HEK293 (cell line): Measurements from ENCODE around the gene CDH26.

ENCODE experiments used
- CTCF ChIA-PET: fragments of 350-600 bp; formaldehyde crosslinking; extraction: SDS; loops from one replicate; lab custom pipeline; 2021; ENCODE audit warnings: antibody characterized with exemption; lab: Yijun Ruan, JAX
- POLR2A ChIA-PET: fragments of 300-600 bp; formaldehyde crosslinking; extraction: SDS; loops from one replicate; lab custom pipeline; 2020; ENCODE audit warnings: antibody characterized with exemption, inconsistent platforms; lab: Yijun Ruan, JAX
- H3K27ac ChIP-seq: fragments of 200-500 bp; sonication (Bioruptor generic); 2 replicates; pipeline ENCODE4 v1.5.1; 2014; ENCODE audit warnings: low read depth, low read length, control low read depth, inconsistent platforms; ENCODE audit errors: extremely low read depth
- H3K36me3 ChIP-seq, 2 experiments: fragments of 200-500 bp in 1 of 2; sonication (Bioruptor generic) in 1 of 2; 1 replicate in 1 of 2; 2 replicates in 1 of 2; pipeline ENCODE4 v1.5.1; 2014 to 2017; ENCODE audit warnings: inconsistent platforms in 2 of 2, low read length in 2 of 2; ENCODE audit not compliant: control insufficient read depth in 2 of 2, insufficient read depth in 1 of 2
- H3K4me1 ChIP-seq: fragments of 200-500 bp; sonication (Bioruptor generic); 2 replicates; pipeline ENCODE4 v1.5.1; 2014; ENCODE audit warnings: mild to moderate bottlenecking, low read length, inconsistent platforms; ENCODE audit not compliant: control insufficient read depth, insufficient read depth
- H3K4me3 ChIP-seq: 2 replicates; pipeline ENCODE4 v1.5.1; 2011; ENCODE audit warnings: low read depth, mild to moderate bottlenecking, control low read depth, low read length, moderate library complexity
- H3K9me3 ChIP-seq: fragments of 200-500 bp; sonication (Bioruptor generic); 2 replicates; pipeline ENCODE4 v1.5.1; 2014; ENCODE audit warnings: low read depth, low read length, inconsistent platforms; ENCODE audit not compliant: control insufficient read depth, insufficient read depth
- GLI4 ChIP-seq: fragments of 450-650 bp; formaldehyde crosslinking; IDR thresholded peaks from 2 replicates; pipeline ENCODE4 v1.5.1; 2016; ENCODE audit warnings: missing biosample characterization, missing genetic modification characterization
- GLIS1 ChIP-seq: fragments of 450-650 bp; formaldehyde crosslinking; IDR thresholded peaks from 2 replicates; pipeline ENCODE4 v1.5.1; 2016; ENCODE audit warnings: missing biosample characterization, missing genetic modification characterization
- KLF9 ChIP-seq: fragments of 450-650 bp; formaldehyde crosslinking; IDR thresholded peaks from 2 replicates; pipeline ENCODE4 v1.5.1; 2016; ENCODE audit warnings: missing biosample characterization, missing genetic modification characterization, low read depth
- ZBTB17 ChIP-seq: fragments of 450-650 bp; formaldehyde crosslinking; IDR thresholded peaks from 2 replicates; pipeline ENCODE4 v1.5.1; 2016; ENCODE audit warnings: missing biosample characterization, missing genetic modification characterization
- ZNF114 ChIP-seq: fragments of 450-650 bp; formaldehyde crosslinking; IDR thresholded peaks from 2 replicates; pipeline ENCODE4 v1.5.0; 2017; ENCODE audit warnings: missing biosample characterization, missing genetic modification characterization
- ZNF140 ChIP-seq: fragments of 450-650 bp; formaldehyde crosslinking; IDR thresholded peaks from 2 replicates; pipeline ENCODE4 v1.5.1; 2016; ENCODE audit warnings: missing biosample characterization, missing genetic modification characterization
- ZNF266 ChIP-seq: fragments of 450-650 bp; formaldehyde crosslinking; IDR thresholded peaks from 2 replicates; pipeline ENCODE4 v1.5.1; 2016; ENCODE audit warnings: missing biosample characterization, missing genetic modification characterization, low read depth
- ZNF391 ChIP-seq: fragments of 450-650 bp; formaldehyde crosslinking; IDR thresholded peaks from 2 replicates; pipeline ENCODE4 v1.5.1; 2016; ENCODE audit warnings: low read depth, missing biosample characterization, missing genetic modification characterization, borderline replicate concordance
- ZNF473 ChIP-seq: fragments of 450-650 bp; formaldehyde crosslinking; IDR thresholded peaks from 2 replicates; pipeline ENCODE4 v1.5.1; 2017; ENCODE audit warnings: missing biosample characterization, missing genetic modification characterization
- ZNF560 ChIP-seq: fragments of 450-650 bp; formaldehyde crosslinking; IDR thresholded peaks from 2 replicates; pipeline ENCODE4 v1.5.1; 2017; ENCODE audit warnings: missing biosample characterization, missing genetic modification characterization, borderline replicate concordance
- ZNF610 ChIP-seq: fragments of 450-650 bp; formaldehyde crosslinking; IDR thresholded peaks from 2 replicates; pipeline ENCODE4 v1.5.1; 2016; ENCODE audit warnings: missing biosample characterization, missing genetic modification characterization, borderline replicate concordance
- ZNF626 ChIP-seq: fragments of 450-650 bp; sonication (Bioruptor Pico); formaldehyde crosslinking; IDR thresholded peaks from 2 replicates; pipeline ENCODE4 v1.5.1; 2018; ENCODE audit warnings: missing biosample characterization, missing genetic modification characterization, inconsistent platforms
- ZNF629 ChIP-seq: fragments of 450-650 bp; formaldehyde crosslinking; IDR thresholded peaks from 2 replicates; pipeline ENCODE4 v1.5.1; 2017; ENCODE audit warnings: missing biosample characterization, missing genetic modification characterization
- ZNF654 ChIP-seq: fragments of 450-650 bp; formaldehyde crosslinking; IDR thresholded peaks from 2 replicates; pipeline ENCODE4 v1.5.1; 2016; ENCODE audit warnings: low read depth, missing biosample characterization, missing genetic modification characterization
- ZNF664 ChIP-seq: fragments of 450-650 bp; formaldehyde crosslinking; IDR thresholded peaks from 2 replicates; pipeline ENCODE4 v1.5.1; 2016; ENCODE audit warnings: missing biosample characterization, missing genetic modification characterization
- ZNF677 ChIP-seq: fragments of 450-650 bp; IDR thresholded peaks from 2 replicates; pipeline ENCODE4 v1.5.0; 2018; ENCODE audit warnings: missing biosample characterization, mild to moderate bottlenecking, missing genetic modification characterization, moderate library complexity
- ZNF830 ChIP-seq: fragments of 450-650 bp; IDR thresholded peaks from 2 replicates; pipeline ENCODE4 v1.5.0; 2018; ENCODE audit warnings: missing biosample characterization, missing genetic modification characterization, low read depth, mild to moderate bottlenecking, moderate library complexity
- TF ChIP-seq, protein P1 (sequence below): fragments of 450-650 bp; formaldehyde crosslinking; conservative IDR thresholded peaks from 2 replicates; pipeline ENCODE4 v1.5.1; 2016; ENCODE audit warnings: low read depth, missing biosample characterization, missing genetic modification characterization
- TF ChIP-seq, protein P2 (sequence below): fragments of 450-650 bp; formaldehyde crosslinking; IDR thresholded peaks from 2 replicates; pipeline ENCODE4 v1.5.1; 2016; ENCODE audit warnings: missing biosample characterization, missing genetic modification characterization

Gene CDH26

DNA sequence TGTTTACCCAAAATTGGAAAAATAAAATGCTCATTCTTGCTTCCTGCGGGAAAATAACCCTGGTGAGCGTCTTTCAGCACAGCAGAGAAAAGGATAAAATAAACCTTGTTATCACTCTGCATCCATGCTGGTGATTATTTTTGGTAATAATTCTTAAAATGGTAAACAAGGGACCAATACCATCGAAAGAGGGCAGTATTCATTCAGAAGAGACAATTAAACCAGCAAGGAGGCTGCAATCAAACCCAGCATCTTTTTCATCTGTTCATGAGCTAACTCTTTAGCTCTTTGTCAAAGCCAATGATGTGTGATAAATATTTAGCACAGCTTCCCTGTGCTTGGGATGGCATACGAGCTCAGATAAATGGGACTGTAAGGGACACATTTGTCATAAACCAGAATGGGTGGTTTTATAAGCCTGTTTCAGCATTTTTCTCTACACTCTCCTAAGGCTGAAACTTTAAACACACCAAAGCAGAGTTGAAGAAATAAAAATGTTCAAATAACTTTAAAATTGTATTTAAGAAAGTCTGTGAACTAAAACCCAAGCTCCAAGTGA lies 34.4 kb downstream of the CDH26 start:
- Histone ChIP-seq H3K4me3 (no peak overlapping the region), H3K27ac (no peak overlapping the region), H3K36me3 (no peaks in the 10 kb centered on the region), H3K4me1 (no peaks in the 10 kb centered on the region), H3K9me3 (no peaks in the 10 kb centered on the region)
- CTCF ChIA-PET: interaction anchor here (1.3 kb wide), 1 partner anchor 9 kb away, joined by 3 read pairs; no protein-coding TSS in a partner anchor
- POLR2A ChIA-PET: no interaction called here
- peak; percentile 18; the same call in 1 of the 2 replicates for TF ChIP-seq ZNF654 (tag by site-specific recombination)
- no peak for TF ChIP-seq KLF9
- TF ChIP-seq, protein P1, sequence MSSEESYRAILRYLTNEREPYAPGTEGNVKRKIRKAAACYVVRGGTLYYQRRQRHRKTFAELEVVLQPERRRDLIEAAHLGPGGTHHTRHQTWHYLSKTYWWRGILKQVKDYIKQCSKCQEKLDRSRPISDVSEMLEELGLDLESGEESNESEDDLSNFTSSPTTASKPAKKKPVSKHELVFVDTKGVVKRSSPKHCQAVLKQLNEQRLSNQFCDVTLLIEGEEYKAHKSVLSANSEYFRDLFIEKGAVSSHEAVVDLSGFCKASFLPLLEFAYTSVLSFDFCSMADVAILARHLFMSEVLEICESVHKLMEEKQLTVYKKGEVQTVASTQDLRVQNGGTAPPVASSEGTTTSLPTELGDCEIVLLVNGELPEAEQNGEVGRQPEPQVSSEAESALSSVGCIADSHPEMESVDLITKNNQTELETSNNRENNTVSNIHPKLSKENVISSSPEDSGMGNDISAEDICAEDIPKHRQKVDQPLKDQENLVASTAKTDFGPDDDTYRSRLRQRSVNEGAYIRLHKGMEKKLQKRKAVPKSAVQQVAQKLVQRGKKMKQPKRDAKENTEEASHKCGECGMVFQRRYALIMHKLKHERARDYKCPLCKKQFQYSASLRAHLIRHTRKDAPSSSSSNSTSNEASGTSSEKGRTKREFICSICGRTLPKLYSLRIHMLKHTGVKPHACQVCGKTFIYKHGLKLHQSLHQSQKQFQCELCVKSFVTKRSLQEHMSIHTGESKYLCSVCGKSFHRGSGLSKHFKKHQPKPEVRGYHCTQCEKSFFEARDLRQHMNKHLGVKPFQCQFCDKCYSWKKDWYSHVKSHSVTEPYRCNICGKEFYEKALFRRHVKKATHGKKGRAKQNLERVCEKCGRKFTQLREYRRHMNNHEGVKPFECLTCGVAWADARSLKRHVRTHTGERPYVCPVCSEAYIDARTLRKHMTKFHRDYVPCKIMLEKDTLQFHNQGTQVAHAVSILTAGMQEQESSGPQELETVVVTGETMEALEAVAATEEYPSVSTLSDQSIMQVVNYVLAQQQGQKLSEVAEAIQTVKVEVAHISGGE: no peak
- TF ChIP-seq, protein P2, sequence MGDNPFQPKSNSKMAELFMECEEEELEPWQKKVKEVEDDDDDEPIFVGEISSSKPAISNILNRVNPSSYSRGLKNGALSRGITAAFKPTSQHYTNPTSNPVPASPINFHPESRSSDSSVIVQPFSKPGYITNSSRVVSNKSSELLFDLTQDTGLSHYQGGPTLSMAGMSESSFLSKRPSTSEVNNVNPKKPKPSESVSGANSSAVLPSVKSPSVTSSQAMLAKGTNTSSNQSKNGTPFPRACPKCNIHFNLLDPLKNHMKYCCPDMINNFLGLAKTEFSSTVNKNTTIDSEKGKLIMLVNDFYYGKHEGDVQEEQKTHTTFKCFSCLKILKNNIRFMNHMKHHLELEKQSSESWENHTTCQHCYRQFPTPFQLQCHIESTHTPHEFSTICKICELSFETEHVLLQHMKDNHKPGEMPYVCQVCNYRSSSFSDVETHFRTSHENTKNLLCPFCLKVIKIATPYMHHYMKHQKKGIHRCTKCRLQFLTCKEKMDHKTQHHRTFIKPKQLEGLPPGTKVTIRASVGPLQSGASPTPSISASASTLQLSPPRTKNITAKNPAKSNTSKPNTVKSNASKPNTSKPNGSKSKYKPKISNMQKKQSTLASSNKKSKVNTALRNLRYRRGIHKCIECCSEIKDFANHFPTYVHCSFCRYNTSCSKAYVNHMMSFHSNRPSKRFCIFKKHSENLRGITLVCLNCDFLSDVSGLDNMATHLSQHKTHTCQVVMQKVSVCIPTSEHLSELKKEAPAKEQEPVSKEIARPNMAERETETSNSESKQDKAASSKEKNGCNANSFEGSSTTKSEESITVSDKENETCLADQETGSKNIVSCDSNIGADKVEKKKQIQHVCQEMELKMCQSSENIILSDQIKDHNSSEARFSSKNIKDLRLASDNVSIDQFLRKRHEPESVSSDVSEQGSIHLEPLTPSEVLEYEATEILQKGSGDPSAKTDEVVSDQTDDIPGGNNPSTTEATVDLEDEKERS (tag by site-specific recombination): no peak
- TF ChIP-seq ZNF830: no peak

GRCh38 chr20:59993736-59994430 lies 35.7 kb downstream of the CDH26 start:
- POLR2A ChIA-PET: interaction anchor here (0.5 to 0.6 kb wide), 2 partner anchors 72 to 1695 kb away, joined by 3 to 4 read pairs; no protein-coding TSS in a partner anchor
- no peak for TF ChIP-seq ZNF626 (tag by site-specific recombination)
- TF ChIP-seq ZNF391 (tag by site-specific recombination): no peak
- no peak for TF ChIP-seq ZNF473
- TF ChIP-seq ZNF677 (tag by site-specific recombination): no peak
- no peak for TF ChIP-seq GLI4 (tag by site-specific recombination)
- TF ChIP-seq, all 188 proteins: peak for 0
- Histone ChIP-seq H3K9me3 (no peaks in the 10 kb centered on the region), H3K4me1 (no peaks in the 10 kb centered on the region), H3K4me3 (no peak overlapping the region), H3K36me3 (no peaks in the 10 kb centered on the region), H3K27ac (no peak overlapping the region)
- CTCF ChIA-PET: interaction anchor here (1.3 kb wide), 1 partner anchor 8 kb away, joined by 3 read pairs; no protein-coding TSS in a partner anchor

DNA sequence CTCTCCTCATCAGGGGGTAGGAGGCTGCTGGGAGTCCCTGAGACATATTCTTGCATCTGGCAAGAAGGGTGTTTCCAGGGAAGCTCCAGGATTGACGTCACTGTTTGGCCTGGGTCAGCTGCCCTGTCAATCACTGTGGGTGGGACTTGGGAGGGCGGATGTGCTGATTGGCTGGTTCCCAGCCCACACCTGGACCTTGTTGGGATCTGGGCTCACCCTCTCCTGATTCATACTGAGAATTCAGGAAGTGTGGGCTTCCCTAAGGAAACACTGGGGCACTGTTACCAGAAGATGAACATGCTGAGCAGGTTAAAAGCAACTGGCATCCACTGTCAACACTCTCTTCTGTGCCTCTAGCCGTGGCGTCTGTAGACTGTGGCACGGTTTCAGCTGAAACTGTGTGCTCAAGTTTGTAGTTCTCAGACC lies 36.5 kb downstream of the CDH26 start:
- H3K27ac ChIP-seq: no peak overlapping the region

More for the DNA sequence above, 36.5 kb downstream of the CDH26 start:
- no peaks in the 10 kb centered on the region for H3K36me3 ChIP-seq
- ChIA-PET POLR2A (interaction anchor here (0.5 kb wide), 1 partner anchor 73 kb away, joined by 3 read pairs; no protein-coding TSS in a partner anchor), CTCF (no interaction called here)
- no peaks in the 10 kb centered on the region for H3K4me1 ChIP-seq
- TF ChIP-seq ZBTB17 (tag by site-specific recombination): no peak
- TF ChIP-seq GLIS1: no peak
- TF ChIP-seq ZNF629 (tag by site-specific recombination): no peak
- TF ChIP-seq ZNF114 (tag by site-specific recombination): no peak
- no peak for TF ChIP-seq ZNF266 (tag by site-specific recombination)
- TF ChIP-seq ZNF654 (tag by site-specific recombination): no peak
- TF ChIP-seq ZNF610 (tag by site-specific recombination): no peak
- TF ChIP-seq ZNF140 (tag by site-specific recombination): no peak
- TF ChIP-seq ZNF664 (tag by site-specific recombination): no peak
- TF ChIP-seq ZNF560: no peak
- no peaks in the 10 kb centered on the region for H3K9me3 ChIP-seq
- no peak overlapping the region for H3K4me3 ChIP-seq
